CD14-positive monocyte (primary cell): ENCODE measurements around the gene PNMA8C. TPM values are rescaled to one million over a fixed set of nuclear protein-coding genes. Genes with fewer than 3 reads are reported as not detected.

Source experiments
- DNase-seq, 3 donors: peaks; one replicate each; pipeline ENCODE4 v3.0.0-alpha.2; 2011 to 2022
- H2AFZ ChIP-seq: 2 replicates; pipeline ENCODE4 v1.6.0; 2012; ENCODE audit warnings: mild to moderate bottlenecking, low read depth, low read length, inconsistent platforms; ENCODE audit not compliant: insufficient read depth, poor library complexity, severe bottlenecking
- H3K27ac ChIP-seq, 2 donors: 1 replicate in 1 of 2; 2 replicates in 1 of 2; pipeline ENCODE4 v1.5.1; 2012 to 2013; ENCODE audit warnings: low read length in 2 of 2, control low read depth in 1 of 2, inconsistent platforms in 1 of 2, low read depth in 1 of 2, mild to moderate bottlenecking in 1 of 2
- H3K27me3 ChIP-seq, 2 donors: one replicate each; pipeline versions ENCODE4 v1.6.0 to v1.6.1; 2011 to 2013; ENCODE audit warnings: low read length in 2 of 2; ENCODE audit not compliant: control insufficient read depth in 2 of 2, insufficient read depth in 2 of 2
- H3K36me3 ChIP-seq, 2 donors: replicated peaks in 1 of 2; 1 replicate in 1 of 2; 2 replicates in 1 of 2; pipeline versions ENCODE4 v1.5.1 to v1.6.1; 2012 to 2013; ENCODE audit warnings: low read length in 2 of 2, control low read depth in 1 of 2, inconsistent platforms in 1 of 2, mild to moderate bottlenecking in 1 of 2; ENCODE audit not compliant: insufficient read depth in 2 of 2, control insufficient read depth in 1 of 2
- H3K4me1 ChIP-seq, 2 donors: 1 replicate in 1 of 2; 2 replicates in 1 of 2; pipeline versions ENCODE4 v1.5.1 to v1.6.1; 2012 to 2013; ENCODE audit warnings: low read length in 2 of 2, control low read depth in 1 of 2, inconsistent platforms in 1 of 2, mild to moderate bottlenecking in 1 of 2, moderate library complexity in 1 of 2; ENCODE audit not compliant: insufficient read depth in 2 of 2, control insufficient read depth in 1 of 2
- H3K4me2 ChIP-seq: replicated peaks from 2 replicates; pipeline ENCODE3; 2012; ENCODE audit warnings: low read length, moderate library complexity, mild to moderate bottlenecking; ENCODE audit not compliant: poor library complexity, severe bottlenecking; ENCODE audit errors: extremely low read depth
- H3K4me3 ChIP-seq, 3 experiments: fragments of 200-600 bp in 1 of 3; sonication (generic) in 1 of 3; replicated peaks in 1 of 3; 1 replicate in 2 of 3; 2 replicates in 1 of 3; pipeline ENCODE4 v1.5.1; 2011 to 2013; ENCODE audit warnings: low read length in 3 of 3, mild to moderate bottlenecking in 3 of 3, control low read depth in 2 of 3, low read depth in 2 of 3, inconsistent platforms in 1 of 3, moderate library complexity in 1 of 3
- H3K79me2 ChIP-seq: 2 replicates; pipeline ENCODE4 v1.6.0; 2012; ENCODE audit warnings: mild to moderate bottlenecking, control low read depth, inconsistent platforms, low read length, moderate library complexity; ENCODE audit not compliant: insufficient read depth
- H3K9ac ChIP-seq: 2 replicates; pipeline ENCODE4 v1.6.0; 2017; ENCODE audit warnings: low read length, mild to moderate bottlenecking; ENCODE audit not compliant: insufficient read depth, poor library complexity, severe bottlenecking
- H3K9me3 ChIP-seq, 2 donors: replicated peaks in 1 of 2; 1 replicate in 1 of 2; 2 replicates in 1 of 2; pipeline versions ENCODE4 v1.5.1 to v1.6.1; 2012 to 2013; ENCODE audit warnings: low read length in 2 of 2, control low read depth in 1 of 2; ENCODE audit not compliant: control insufficient read depth in 1 of 2, insufficient read depth in 1 of 2
- H4K20me1 ChIP-seq: 2 replicates; pipeline ENCODE4 v1.6.0; 2012; ENCODE audit warnings: mild to moderate bottlenecking, low read length, control low read depth, moderate library complexity; ENCODE audit not compliant: insufficient read depth
- H3K27ac Mint-ChIP-seq, 7 donors: one replicate each; pipeline ENCODE4 v1.8.0; 2020; ENCODE audit warnings: mild to moderate bottlenecking in 7 of 7, mixed read lengths in 7 of 7, moderate library complexity in 6 of 7, inconsistent platforms in 2 of 7
- H3K27me3 Mint-ChIP-seq, 3 donors: one replicate each; pipeline ENCODE4 v1.8.0; 2021 to 2022; ENCODE audit warnings: low read depth in 3 of 3, mild to moderate bottlenecking in 3 of 3, mixed read lengths in 3 of 3, moderate library complexity in 3 of 3, inconsistent platforms in 1 of 3
- H3K36me3 Mint-ChIP-seq, 2 donors: one replicate each; pipeline ENCODE4 v1.8.0; 2020; ENCODE audit warnings: mixed read lengths in 2 of 2, inconsistent platforms in 1 of 2, mild to moderate bottlenecking in 1 of 2
- H3K4me1 Mint-ChIP-seq: one replicate; pipeline ENCODE4 v1.8.0; 2020; ENCODE audit warnings: mild to moderate bottlenecking, mixed read lengths
- H3K4me3 Mint-ChIP-seq, 2 donors: one replicate each; pipeline ENCODE4 v1.8.0; 2020; ENCODE audit warnings: mild to moderate bottlenecking in 2 of 2, mixed read lengths in 2 of 2, moderate library complexity in 1 of 2
- H3K9me3 Mint-ChIP-seq, 7 donors: one replicate each; pipeline ENCODE4 v1.8.0; 2020 to 2022; ENCODE audit warnings: mixed read lengths in 7 of 7, mild to moderate bottlenecking in 6 of 7, moderate library complexity in 6 of 7, inconsistent platforms in 2 of 7
- CTCF ChIP-seq: fragments of 200-600 bp; IDR thresholded peaks from one replicate; pipeline ENCODE4 v1.8.0; 2022; ENCODE audit warnings: antibody characterized with exemption, mild to moderate bottlenecking
- WGBS: methylation state at CpG from one replicate; pipeline ENCODE4 v1.1.5; 2013; ENCODE audit warnings: missing lambda C conversion rate; ENCODE audit not compliant: insufficient coverage; 5-methylcytosine and 5-hydroxymethylcytosine counted together
- intact Hi-C, 2 donors: fragments of 100-400 bp; cut with micrococcal nuclease; formaldehyde crosslinking; loops; one replicate each; pipeline versions ENCODE4 v1.15.0 to v1.15.1; 2023
- polyA minus RNA-seq: library from RNA; depleted of rRNA, polyadenylated mRNA; stranded (reverse); fragments of >200 nt; gene quantifications from 2 replicates; pipeline ENCODE4 v1.2.3, GENCODE V29; 2012
- polyA plus RNA-seq, 3 donors: library from polyadenylated mRNA; depleted of rRNA in 1 of 3; unstranded in 2 of 3; stranded (reverse) in 1 of 3; fragments of 300-500 nt in 2 of 3; fragments of >200 nt in 1 of 3; fragmentation: Illumina TruSeq in 2 of 3; gene quantifications; 1 replicate in 2 of 3; 2 replicates in 1 of 3; pipeline ENCODE4 v1.2.3, GENCODE V29; 2012 to 2021
- total RNA-seq, 12 experiments: library from RNA in 1 of 12; stranded (reverse) in 1 of 12; fragments of 120-200 nt in 1 of 12; gene quantifications; one replicate each; pipeline ENCODE4 v1.2.4 and lab custom pipeline; 2013 to 2026; ENCODE audit warnings: mixed read lengths in 6 of 12, inconsistent platforms in 1 of 12

The PNMA8C gene
- total RNA-seq (2013) = 0.02 TPM
- polyA plus RNA-seq (not detected), polyA minus RNA-seq (not detected in 2 replicates), total RNA-seq (lab: John Stamatoyannopoulos, UW) (0 to 0.90 (median 0) reads per million in 11 experiments)

GRCh38 chr19:46428239-46429135 lies at the start of gene PNMA8C:
TSS of gene PNMA8C (minus strand) at chr19:46428936. CDS start at chr19:46428359, 577 bp downstream.
- Mint-ChIP-seq H3K36me3 (no peaks in the 10 kb centered on the region), H3K9me3 (peaks cover 0 to 10% (median 5%) of the 10 kb centered on the region in 7 donors), H3K4me1 (peaks cover 14% of the 10 kb centered on the region), H3K27ac (peak within 1 kb of the TSS in 1 of 7 donors; percentile 60), H3K27me3 (peaks cover 53 to 81% (median 69%) of the 10 kb centered on the region in 3 donors), H3K4me3 (peak within 1 kb of the TSS; percentile 60 to 85)
- Histone ChIP-seq H3K9ac (no peak within 1 kb of the TSS), H3K4me1 (peaks cover 12 to 17% of the 10 kb centered on the region in 2 donors), H3K4me3 (no peak within 1 kb of the TSS), H3K4me2 (peak within 1 kb of the TSS; percentile 17), H3K27ac (no peak within 1 kb of the TSS), H3K27me3 (peaks cover 16 to 56% of the 10 kb centered on the region in 2 donors), H3K36me3 (no peaks in the 10 kb centered on the region), H2AFZ (no peak within 1 kb of the TSS), H3K9me3 (no peaks in the 10 kb centered on the region), H3K79me2 (no peaks in the 10 kb centered on the region), H4K20me1 (no peaks in the 10 kb centered on the region)
- no peak for TF ChIP-seq CTCF
- DNase-seq = peak; percentile 42 to 80 (median 60)
- intact Hi-C loops = no loop called here
- 25% methylated on average over 52 of the region's 52 CpGs for WGBS

- no peak for TF ChIP-seq CTCF
- H3K27ac ChIP-seq = no peak overlapping the region
- no peak overlapping the region for H2AFZ ChIP-seq
- H3K4me2 ChIP-seq = no peak overlapping the region
- intact Hi-C loops = no loop called here
- H3K36me3 ChIP-seq = no peaks in the 10 kb centered on the region
- no peak overlapping the region for H3K9ac ChIP-seq
- Mint-ChIP-seq H3K4me1 (peaks cover 2% of the 10 kb centered on the region), H3K36me3 (no peaks in the 10 kb centered on the region), H3K4me3 (no peak overlapping the region), H3K9me3 (peaks cover 0 to 4% (median 0%) of the 10 kb centered on the region in 7 donors), H3K27me3 (peaks cover 44 to 69% (median 45%) of the 10 kb centered on the region in 3 donors), H3K27ac (no peak overlapping the region)
- peaks cover 17 to 27% of the 10 kb centered on the region in 2 donors for H3K27me3 ChIP-seq
- no peaks in the 10 kb centered on the region for H3K9me3 ChIP-seq
- 88% methylated on average over 1 of the region's 2 CpGs for WGBS
- no peak for DNase-seq
- no peaks in the 10 kb centered on the region for H4K20me1 ChIP-seq
- no peaks in the 10 kb centered on the region for H3K79me2 ChIP-seq
- H3K4me1 ChIP-seq = peaks cover 0 to 8% of the 10 kb centered on the region in 2 donors
- no peak overlapping the region for H3K4me3 ChIP-seq
These were observed 47.2 kb upstream of the PNMA8C start for GRCh38 chr19:46475986-46476385.
